B cell (primary cell): ENCODE measurements around the gene LRRC8B. TPM values are rescaled to one million over a fixed set of nuclear protein-coding genes. Genes with fewer than 3 reads are reported as not detected.

Experiments
- ATAC-seq: fragments of 200-7000 bp; cut with Tn5 transposase; one replicate; pipeline ENCODE4 v1.10.0; 2021; ENCODE audit warnings: low read depth, mild to moderate bottlenecking, moderate number of reproducible peaks, moderate library complexity
- CTCF ChIA-PET: fragments of 350-600 bp; sonication (Branson Sonifier 250); formaldehyde crosslinking; loops from one replicate; lab custom pipeline; 2021; ENCODE audit warnings: antibody characterized with exemption, inconsistent platforms; lab: Charles Lee
- POLR2A ChIA-PET: fragments of 350-600 bp; sonication (Branson Sonifier 250); formaldehyde crosslinking; loops from one replicate; lab custom pipeline; 2021; ENCODE audit warnings: antibody characterized with exemption; lab: Charles Lee
- DNase-seq: peaks from one replicate; pipeline ENCODE4 v3.0.0; 2013
- H2AFZ ChIP-seq: 2 replicates; pipeline ENCODE4 v1.6.1; 2012; ENCODE audit warnings: mild to moderate bottlenecking, low read depth, low read length; ENCODE audit not compliant: insufficient read depth, poor library complexity, severe bottlenecking
- H3K27ac ChIP-seq, 2 donors: 1 replicate in 1 of 2; 2 replicates in 1 of 2; pipeline ENCODE4 v1.5.1; 2012 to 2013; ENCODE audit warnings: low read length in 2 of 2, mild to moderate bottlenecking in 2 of 2, moderate library complexity in 1 of 2
- H3K27me3 ChIP-seq, 4 experiments: fragments of 200-600 bp in 1 of 4; sonication (generic) in 1 of 4; replicated peaks in 1 of 4; 1 replicate in 2 of 4; 2 replicates in 2 of 4; pipeline versions ENCODE4 v1.6.1 to v1.7.0; 2013 to 2016; ENCODE audit warnings: low read length in 3 of 4, mild to moderate bottlenecking in 2 of 4, mixed read lengths in 1 of 4, moderate library complexity in 1 of 4; ENCODE audit not compliant: insufficient read depth in 4 of 4, control insufficient read depth in 3 of 4; ENCODE audit errors: control extremely low read depth in 1 of 4
- H3K36me3 ChIP-seq, 2 experiments: replicated peaks in 1 of 2; 1 replicate in 1 of 2; 2 replicates in 1 of 2; pipeline versions ENCODE4 v1.6.1 to v1.7.1; 2013; ENCODE audit warnings: low read length in 1 of 2; ENCODE audit not compliant: insufficient read depth in 2 of 2, control insufficient read depth in 1 of 2; ENCODE audit errors: control extremely low read depth in 1 of 2, extremely low read depth in 1 of 2
- H3K4me1 ChIP-seq, 2 donors: fragments of 200-600 bp in 1 of 2; sonication (generic) in 1 of 2; 1 replicate in 1 of 2; 2 replicates in 1 of 2; pipeline versions ENCODE4 v1.5.1 to v1.6.1; 2013 to 2017; ENCODE audit warnings: low read length in 2 of 2; ENCODE audit not compliant: control insufficient read depth in 2 of 2, insufficient read depth in 2 of 2
- H3K4me2 ChIP-seq: replicated peaks from 2 replicates; pipeline ENCODE3; 2012; ENCODE audit warnings: mild to moderate bottlenecking, low read depth, low read length; ENCODE audit not compliant: poor library complexity, severe bottlenecking
- H3K4me3 ChIP-seq, 5 experiments: fragments of 200-600 bp in 1 of 5; sonication (generic) in 1 of 5; 1 replicate in 3 of 5; 2 replicates in 2 of 5; pipeline versions ENCODE4 v1.5.1 to v1.7.0; 2011 to 2016; ENCODE audit warnings: low read length in 4 of 5, mild to moderate bottlenecking in 4 of 5, low read depth in 2 of 5, control low read depth in 1 of 5, moderate library complexity in 1 of 5; ENCODE audit not compliant: insufficient read depth in 1 of 5; ENCODE audit errors: control extremely low read depth in 1 of 5, extremely low read depth in 1 of 5
- H3K79me2 ChIP-seq: fragments of 200-600 bp; sonication (generic); one replicate; pipeline ENCODE4 v1.6.0; 2016; ENCODE audit warnings: low read length; ENCODE audit not compliant: control insufficient read depth, insufficient read depth
- H3K9ac ChIP-seq: fragments of 200-600 bp; sonication (generic); 2 replicates; pipeline ENCODE4 v1.6.1; 2017; ENCODE audit warnings: mild to moderate bottlenecking, low read length, moderate library complexity
- H3K9me3 ChIP-seq, 3 donors: one replicate each; pipeline versions ENCODE4 v1.6.1 to v1.7.1; 2013; ENCODE audit warnings: low read length in 2 of 3; ENCODE audit not compliant: control insufficient read depth in 2 of 3, insufficient read depth in 1 of 3; ENCODE audit errors: control extremely low read depth in 1 of 3
- H4K20me1 ChIP-seq: 2 replicates; pipeline ENCODE4 v1.6.0; 2012; ENCODE audit warnings: mild to moderate bottlenecking, low read length; ENCODE audit not compliant: insufficient read depth, control insufficient read depth, poor library complexity, severe bottlenecking
- H3K27ac Mint-ChIP-seq: one replicate; pipeline ENCODE4 v1.8.0; 2021; ENCODE audit warnings: mixed read lengths
- H3K27me3 Mint-ChIP-seq: one replicate; pipeline ENCODE4 v1.8.0; 2021; ENCODE audit warnings: mixed read lengths
- H3K4me1 Mint-ChIP-seq: one replicate; pipeline ENCODE4 v1.8.0; 2021; ENCODE audit warnings: mixed read lengths
- H3K4me3 Mint-ChIP-seq: one replicate; pipeline ENCODE4 v1.8.0; 2021; ENCODE audit warnings: mixed read lengths
- H3K9me3 Mint-ChIP-seq: one replicate; pipeline ENCODE4 v1.8.0; 2022; ENCODE audit warnings: mixed read lengths; ENCODE audit not compliant: insufficient read depth
- EZH2 ChIP-seq: IDR thresholded peaks from 2 replicates; pipeline ENCODE4 v1.6.1; 2012; ENCODE audit warnings: borderline replicate concordance, low read depth, mild to moderate bottlenecking, moderate library complexity, low read length; ENCODE audit not compliant: insufficient read depth, poor library complexity, severe bottlenecking
- WGBS: methylation state at CpG from one replicate; pipeline ENCODE4 v1.1.5; 2013; ENCODE audit warnings: missing lambda C conversion rate; ENCODE audit not compliant: insufficient coverage; 5-methylcytosine and 5-hydroxymethylcytosine counted together
- intact Hi-C: fragments of 100-400 bp; cut with micrococcal nuclease; formaldehyde crosslinking; loops from one replicate; pipeline ENCODE4 v1.10.0; 2022
- polyA plus RNA-seq: library from polyadenylated mRNA; depleted of rRNA; stranded (reverse); fragments of >200 nt; gene quantifications from 2 replicates; pipeline ENCODE4 v1.2.3, GENCODE V29; 2012
- total RNA-seq, 2 donors: library from RNA; stranded (reverse); fragments of 120-200 nt in 1 of 2; gene quantifications; 1 replicate in 1 of 2; 2 replicates in 1 of 2; pipeline versions ENCODE4 v1.2.3 to v1.2.4, GENCODE V29; 2013 to 2022
- TF ChIP-seq, protein P1 (sequence below): fragments of 200-600 bp; IDR thresholded peaks from one replicate; pipeline ENCODE4 v1.8.0; 2022; ENCODE audit warnings: antibody characterized with exemption, mild to moderate bottlenecking

The LRRC8B gene
- total and polyA plus RNA-seq, 2 donors (not counting 1 experiment from before 2014, with no cell fraction given), result 2.2 to 9.9 TPM

DNA sequence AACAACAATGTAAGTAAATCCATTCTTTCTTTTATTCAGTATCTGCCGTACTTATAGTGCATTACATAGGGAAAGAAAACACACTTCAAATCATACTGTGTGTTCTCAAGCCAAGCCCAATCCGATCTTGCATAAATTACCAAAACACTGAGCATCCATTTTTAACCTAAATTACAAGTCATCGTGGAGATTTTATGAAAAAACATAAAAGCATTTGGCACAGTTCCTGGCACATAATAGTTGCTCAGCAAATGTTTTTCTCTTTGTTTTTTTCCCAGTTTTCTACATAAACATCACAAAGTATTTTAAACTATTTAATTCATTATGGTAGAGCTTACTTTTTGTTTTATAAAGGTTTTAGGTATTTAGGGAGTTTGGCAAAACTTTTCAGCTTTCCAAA is 60.2 kb downstream of the LRRC8B start:
- ATAC-seq, result no peak
- 93% methylated on average over 2 of the region's 3 CpGs for WGBS
- intact Hi-C loops, result loop anchor here (2.0 kb wide), 1 partner anchor 42 kb away; no protein-coding TSS in a partner anchor
- H3K27ac ChIP-seq, result no peak overlapping the region
- no peaks in the 10 kb centered on the region for H3K9me3 ChIP-seq
- DNase-seq, result no peak
- H3K27me3 ChIP-seq, result no peaks in the 10 kb centered on the region
- Mint-ChIP-seq H3K4me3 (no peak overlapping the region), H3K4me1 (peaks cover 1% of the 10 kb centered on the region), H3K9me3 (no peaks in the 10 kb centered on the region), H3K27ac (no peak overlapping the region), H3K27me3 (no peaks in the 10 kb centered on the region)
- no peak overlapping the region for H3K4me3 ChIP-seq
- CTCF ChIA-PET, result interaction anchor here (1.1 to 2.9 kb wide), 5 partner anchors 10 to 178 kb away, joined by 3 to 7 read pairs (median 4); no protein-coding TSS in a partner anchor
- no peak overlapping the region for H2AFZ ChIP-seq
- H4K20me1 ChIP-seq, result no peaks in the 10 kb centered on the region
- POLR2A ChIA-PET, result no interaction called here
- H3K79me2 ChIP-seq, result peaks cover 4% of the 10 kb centered on the region
- H3K4me2 ChIP-seq, result no peak overlapping the region
- H3K36me3 ChIP-seq, result peaks cover 8 to 28% of the 10 kb centered on the region in 2 experiments
- no peak overlapping the region for H3K9ac ChIP-seq
- no peak for TF ChIP-seq EZH2
- TF ChIP-seq, protein P1, sequence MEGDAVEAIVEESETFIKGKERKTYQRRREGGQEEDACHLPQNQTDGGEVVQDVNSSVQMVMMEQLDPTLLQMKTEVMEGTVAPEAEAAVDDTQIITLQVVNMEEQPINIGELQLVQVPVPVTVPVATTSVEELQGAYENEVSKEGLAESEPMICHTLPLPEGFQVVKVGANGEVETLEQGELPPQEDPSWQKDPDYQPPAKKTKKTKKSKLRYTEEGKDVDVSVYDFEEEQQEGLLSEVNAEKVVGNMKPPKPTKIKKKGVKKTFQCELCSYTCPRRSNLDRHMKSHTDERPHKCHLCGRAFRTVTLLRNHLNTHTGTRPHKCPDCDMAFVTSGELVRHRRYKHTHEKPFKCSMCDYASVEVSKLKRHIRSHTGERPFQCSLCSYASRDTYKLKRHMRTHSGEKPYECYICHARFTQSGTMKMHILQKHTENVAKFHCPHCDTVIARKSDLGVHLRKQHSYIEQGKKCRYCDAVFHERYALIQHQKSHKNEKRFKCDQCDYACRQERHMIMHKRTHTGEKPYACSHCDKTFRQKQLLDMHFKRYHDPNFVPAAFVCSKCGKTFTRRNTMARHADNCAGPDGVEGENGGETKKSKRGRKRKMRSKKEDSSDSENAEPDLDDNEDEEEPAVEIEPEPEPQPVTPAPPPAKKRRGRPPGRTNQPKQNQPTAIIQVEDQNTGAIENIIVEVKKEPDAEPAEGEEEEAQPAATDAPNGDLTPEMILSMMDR, result no peak
- H3K4me1 ChIP-seq, result no peaks in the 10 kb centered on the region

DNA sequence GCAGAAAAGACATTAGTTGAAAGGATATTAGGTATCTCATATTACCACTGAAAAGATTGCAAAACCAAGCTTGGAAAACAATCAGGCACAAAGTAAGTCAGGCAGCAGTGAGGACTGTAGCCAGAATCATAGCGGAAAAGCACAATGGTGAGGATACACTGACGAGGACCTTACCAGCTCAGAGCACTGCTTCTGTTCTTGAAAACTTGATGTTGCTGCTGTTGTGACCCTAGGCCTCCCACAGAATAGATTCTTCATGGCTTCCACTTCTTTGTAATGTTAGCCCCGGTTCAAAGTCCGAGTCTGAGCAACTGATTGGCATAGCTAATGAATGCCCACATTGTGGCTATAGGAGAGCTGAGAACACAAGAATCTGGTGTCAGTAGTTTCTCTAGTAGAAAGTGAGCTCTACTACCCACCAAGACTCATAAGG is 63.1 kb downstream of the LRRC8B start:
- no peaks in the 10 kb centered on the region for H3K9me3 ChIP-seq
- Mint-ChIP-seq H3K27ac (no peak overlapping the region), H3K9me3 (no peaks in the 10 kb centered on the region), H3K4me3 (no peak overlapping the region), H3K4me1 (peaks cover 1% of the 10 kb centered on the region), H3K27me3 (no peaks in the 10 kb centered on the region)
- ChIA-PET CTCF (interaction anchor here (0.8 to 1.4 kb wide), 2 partner anchors 9 to 175 kb away, joined by 3 to 6 read pairs; no protein-coding TSS in a partner anchor), POLR2A (no interaction called here)
- TF ChIP-seq, protein P1, result no peak
- TF ChIP-seq EZH2, result no peak
- peaks cover 2% of the 10 kb centered on the region for H3K79me2 ChIP-seq
- H3K9ac ChIP-seq, result no peak overlapping the region
- H4K20me1 ChIP-seq, result no peaks in the 10 kb centered on the region
- no peak overlapping the region for H3K4me2 ChIP-seq
- no peaks in the 10 kb centered on the region for H3K27me3 ChIP-seq
- intact Hi-C loops, result no loop called here
- no peak overlapping the region for H3K4me3 ChIP-seq
- no peak overlapping the region for H3K27ac ChIP-seq
- H3K36me3 ChIP-seq, result peaks cover 5 to 24% of the 10 kb centered on the region in 2 experiments
- no peak overlapping the region for H2AFZ ChIP-seq
- no peak for ATAC-seq
- 94% methylated on average over 4 of the region's 4 CpGs for WGBS
- H3K4me1 ChIP-seq, result no peaks in the 10 kb centered on the region
- no peak for DNase-seq
